ENCODE measurements around the gene FANCI. TPM values are rescaled to one million over a fixed set of nuclear protein-coding genes. Genes with fewer than 3 reads are reported as not detected.

The FANCI gene
- total RNA-seq, 4 donors from 2014 or later, result 0.67 to 1.8 (median 1.5) TPM

DNA sequence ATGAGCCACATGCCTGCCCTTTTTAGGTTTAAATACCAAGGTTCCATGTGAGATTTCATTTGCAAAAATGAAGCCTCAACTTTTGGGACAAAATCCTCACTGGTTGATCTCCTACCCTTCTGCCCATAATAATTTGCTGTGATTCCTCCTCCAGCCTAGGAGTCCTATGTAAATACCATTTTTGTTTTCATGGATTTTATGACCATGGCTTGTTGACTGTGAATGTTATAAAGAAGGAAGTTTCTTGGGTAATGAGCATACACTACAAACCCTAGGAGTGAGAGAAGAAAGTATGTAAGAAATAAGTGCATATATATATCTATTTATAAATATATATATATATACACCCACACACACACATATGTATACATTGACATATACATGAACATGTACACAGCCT, 35.5 kb upstream of the FANCI start:
- Histone ChIP-seq H3K9me3 (no peaks in the 10 kb centered on the region), H3K27me3 (no peaks in the 10 kb centered on the region), H3K27ac (no peak overlapping the region), H3K4me1 (peaks cover 0 to 7% of the 10 kb centered on the region in 2 donors), H3K4me3 (replicated peaks in 1 of 3) (no peak overlapping the region), H3K36me3 (no peaks in the 10 kb centered on the region)
- no peak for DNase-seq
- no peak for TF ChIP-seq POLR2A (IDR thresholded peaks at IDR 0.05)
- TF ChIP-seq, protein P1, sequence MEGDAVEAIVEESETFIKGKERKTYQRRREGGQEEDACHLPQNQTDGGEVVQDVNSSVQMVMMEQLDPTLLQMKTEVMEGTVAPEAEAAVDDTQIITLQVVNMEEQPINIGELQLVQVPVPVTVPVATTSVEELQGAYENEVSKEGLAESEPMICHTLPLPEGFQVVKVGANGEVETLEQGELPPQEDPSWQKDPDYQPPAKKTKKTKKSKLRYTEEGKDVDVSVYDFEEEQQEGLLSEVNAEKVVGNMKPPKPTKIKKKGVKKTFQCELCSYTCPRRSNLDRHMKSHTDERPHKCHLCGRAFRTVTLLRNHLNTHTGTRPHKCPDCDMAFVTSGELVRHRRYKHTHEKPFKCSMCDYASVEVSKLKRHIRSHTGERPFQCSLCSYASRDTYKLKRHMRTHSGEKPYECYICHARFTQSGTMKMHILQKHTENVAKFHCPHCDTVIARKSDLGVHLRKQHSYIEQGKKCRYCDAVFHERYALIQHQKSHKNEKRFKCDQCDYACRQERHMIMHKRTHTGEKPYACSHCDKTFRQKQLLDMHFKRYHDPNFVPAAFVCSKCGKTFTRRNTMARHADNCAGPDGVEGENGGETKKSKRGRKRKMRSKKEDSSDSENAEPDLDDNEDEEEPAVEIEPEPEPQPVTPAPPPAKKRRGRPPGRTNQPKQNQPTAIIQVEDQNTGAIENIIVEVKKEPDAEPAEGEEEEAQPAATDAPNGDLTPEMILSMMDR (IDR thresholded peaks at IDR 0.05), result no peak
- intact Hi-C loops (cut with DNase I), result loop anchor here (5.0 kb wide), 1 partner anchor 219 kb away; no protein-coding TSS in a partner anchor

DNA sequence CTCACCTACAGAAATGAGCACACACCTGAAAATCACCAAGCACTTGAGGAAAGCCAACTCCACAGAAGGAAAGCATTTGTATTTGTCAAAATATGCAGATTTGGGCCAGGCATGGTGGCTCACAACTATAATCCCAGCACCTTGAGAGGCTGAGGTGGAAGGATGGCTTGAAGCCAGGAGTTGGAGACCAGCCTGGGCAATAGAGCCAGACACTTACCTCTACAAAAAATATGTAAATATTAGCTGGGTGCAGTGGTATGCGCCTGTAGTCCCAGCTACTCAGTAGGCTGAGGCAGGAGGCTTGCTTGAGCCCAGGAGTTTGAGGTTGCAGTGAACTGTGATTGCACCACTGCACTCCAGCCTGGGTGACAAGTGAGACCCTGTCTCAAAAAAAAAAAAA, 34.7 kb upstream of the FANCI start:
- DNase-seq, result no peak
- intact Hi-C loops (cut with DNase I), result loop anchor here (5.0 kb wide), 1 partner anchor 218 kb away; no protein-coding TSS in a partner anchor
- WGBS, 2 donors, result 67 to 71% methylated on average over 1 of the region's 1 CpG
- Histone ChIP-seq H3K27me3 (no peaks in the 10 kb centered on the region), H3K9me3 (no peaks in the 10 kb centered on the region), H3K36me3 (no peaks in the 10 kb centered on the region), H3K4me1 (peaks cover 0 to 7% of the 10 kb centered on the region in 2 donors), H3K27ac (no peak overlapping the region), H3K4me3 (replicated peaks in 1 of 3) (no peak overlapping the region)
- TF ChIP-seq POLR2A (IDR thresholded peaks at IDR 0.05), result no peak
- TF ChIP-seq, protein P1 (IDR thresholded peaks at IDR 0.05), result no peak

DNA sequence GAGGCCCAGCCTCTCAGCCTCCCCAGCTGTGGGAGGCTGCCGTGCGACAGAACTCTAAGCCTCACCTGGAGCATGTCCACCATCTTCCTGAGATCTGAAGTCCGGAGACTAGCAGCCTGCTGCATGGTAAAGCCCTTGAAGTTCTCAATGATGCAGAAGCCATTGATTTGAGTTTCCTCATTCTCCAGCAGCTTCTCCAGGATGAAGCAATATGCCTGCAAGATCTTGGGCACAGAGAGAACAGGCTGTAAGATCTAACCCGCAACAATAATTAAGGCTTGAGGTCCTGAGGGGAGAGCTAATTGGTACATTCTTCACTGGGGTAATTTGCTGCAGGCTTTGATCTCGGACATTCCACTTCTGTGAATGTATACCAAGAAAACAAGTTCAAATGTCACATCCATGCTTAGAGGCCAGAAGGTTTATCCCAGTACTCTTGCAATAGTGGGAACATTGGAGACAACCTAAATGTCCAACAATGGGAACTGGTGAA, 32.1 kb upstream of the FANCI start:
- intact Hi-C loops (cut with DNase I), result no loop called here
- TF ChIP-seq POLR2A (IDR thresholded peaks at IDR 0.05), result no peak
- TF ChIP-seq, protein P1 (IDR thresholded peaks at IDR 0.05), result no peak
- no peak for DNase-seq
- Histone ChIP-seq H3K9me3 (no peaks in the 10 kb centered on the region), H3K27ac (no peak overlapping the region), H3K27me3 (no peaks in the 10 kb centered on the region), H3K4me1 (peaks cover 0 to 5% of the 10 kb centered on the region in 2 donors), H3K4me3 (replicated peaks in 1 of 3) (no peak overlapping the region), H3K36me3 (no peaks in the 10 kb centered on the region)
- 77 to 87% methylated on average over 5 of the region's 5 CpGs for WGBS, 2 donors

DNA sequence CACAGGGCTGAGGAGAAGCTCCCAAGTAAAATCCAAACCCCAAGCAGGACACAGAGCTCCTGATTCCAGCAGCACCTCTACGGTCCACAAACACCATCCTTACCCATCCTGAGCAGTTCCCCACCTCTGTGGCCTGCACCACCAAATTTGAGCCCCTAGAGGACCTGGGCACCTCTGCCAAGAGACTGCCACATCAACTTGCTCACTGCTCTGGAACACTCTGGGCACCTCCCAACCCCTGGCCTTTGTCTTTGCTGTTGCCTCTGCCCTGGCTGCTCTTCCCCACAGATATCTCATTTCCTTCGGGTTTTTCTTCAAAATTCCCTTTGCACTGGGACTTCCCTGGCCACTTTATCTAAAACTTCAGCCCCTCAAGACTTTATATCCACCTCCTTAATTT, 28.2 kb upstream of the FANCI start:
- H3K36me3 ChIP-seq, result no peaks in the 10 kb centered on the region
- H3K4me3 ChIP-seq (replicated peaks in 1 of 3), result no peak overlapping the region
- H3K9me3 ChIP-seq, result no peaks in the 10 kb centered on the region
- WGBS, 2 donors, result 82 to 92% methylated on average over 2 of the region's 2 CpGs
- DNase-seq, result no peak
- intact Hi-C loops (cut with DNase I), result no loop called here
- no peak for TF ChIP-seq POLR2A (IDR thresholded peaks at IDR 0.05)
- TF ChIP-seq, protein P1 (IDR thresholded peaks at IDR 0.05), result no peak
- H3K4me1 ChIP-seq, result no peaks in the 10 kb centered on the region
- H3K27ac ChIP-seq, result no peak overlapping the region
- no peaks in the 10 kb centered on the region for H3K27me3 ChIP-seq

DNA sequence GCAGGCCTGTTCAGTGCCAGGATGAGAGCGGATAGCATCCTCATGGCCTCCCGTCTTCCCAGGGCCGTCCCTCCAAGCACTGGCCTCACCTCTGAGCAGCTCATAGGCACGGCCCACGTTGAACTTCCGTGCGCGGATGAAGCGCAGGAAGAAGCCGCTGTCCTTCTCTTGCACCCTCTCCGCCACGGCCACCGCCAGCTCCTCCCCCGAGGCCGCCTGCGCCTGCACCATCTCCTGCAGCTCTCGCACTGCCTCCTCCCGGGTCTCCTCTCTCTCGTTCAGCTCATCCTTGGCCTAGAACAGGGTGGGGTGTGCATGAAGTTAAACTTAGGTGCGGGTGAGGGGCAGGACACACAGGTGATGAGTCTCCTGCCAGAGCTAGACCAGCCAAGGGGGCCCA, 26.7 kb upstream of the FANCI start:
- intact Hi-C loops (cut with DNase I), result no loop called here
- Histone ChIP-seq H3K36me3 (no peaks in the 10 kb centered on the region), H3K27ac (no peak overlapping the region), H3K9me3 (no peaks in the 10 kb centered on the region), H3K4me3 (replicated peaks in 1 of 3) (no peak overlapping the region), H3K4me1 (no peaks in the 10 kb centered on the region), H3K27me3 (no peaks in the 10 kb centered on the region)
- DNase-seq, result no peak
- TF ChIP-seq, protein P1 (IDR thresholded peaks at IDR 0.05), result no peak
- no peak for TF ChIP-seq POLR2A (IDR thresholded peaks at IDR 0.05)
- WGBS, 2 donors, result 90 to 94% methylated on average over 20 of the region's 20 CpGs
